ENCODE measurements around the gene DPP3.

GRCh38 chr11:66475349-66476172 lies 4.7 kb upstream of the DPP3 start:
- TF ChIP-seq E2F4 (CRISPR knock-in tag; IDR thresholded peaks at IDR 0.05; ENCODE audit: borderline replicate concordance, low read depth) (no peak), CTCF (IDR thresholded peaks at IDR 0.05) (no peak), ETV6 (CRISPR knock-in tag; IDR thresholded peaks at IDR 0.05) (no peak), MAX (CRISPR knock-in tag; IDR thresholded peaks at IDR 0.05) (no peak), ATF6 (CRISPR knock-in tag; IDR thresholded peaks at IDR 0.05) (no peak), CREB1 (CRISPR knock-in tag; IDR thresholded peaks at IDR 0.05) (no peak)

Data from WTC11 (cell line).